OCI-LY7 (cell line): ENCODE measurements around the gene INKA2.

Source experiments
- EZH2phosphoT487 ChIP-seq: fragments of 200-600 bp; sonication (generic); IDR thresholded peaks from 2 replicates; pipeline ENCODE4 v1.6.1; 2018; ENCODE audit warnings: low read depth, borderline replicate concordance, mild to moderate bottlenecking, mixed run types, antibody characterized with exemption, low read length, moderate library complexity, mixed read lengths
- TF ChIP-seq, protein P1 (sequence below): fragments of 200-600 bp; sonication (generic); conservative IDR thresholded peaks from 2 replicates; pipeline ENCODE4 v1.5.1; 2014; ENCODE audit warnings: mild to moderate bottlenecking, antibody characterized with exemption, low read length, moderate library complexity, mixed read lengths

DNA sequence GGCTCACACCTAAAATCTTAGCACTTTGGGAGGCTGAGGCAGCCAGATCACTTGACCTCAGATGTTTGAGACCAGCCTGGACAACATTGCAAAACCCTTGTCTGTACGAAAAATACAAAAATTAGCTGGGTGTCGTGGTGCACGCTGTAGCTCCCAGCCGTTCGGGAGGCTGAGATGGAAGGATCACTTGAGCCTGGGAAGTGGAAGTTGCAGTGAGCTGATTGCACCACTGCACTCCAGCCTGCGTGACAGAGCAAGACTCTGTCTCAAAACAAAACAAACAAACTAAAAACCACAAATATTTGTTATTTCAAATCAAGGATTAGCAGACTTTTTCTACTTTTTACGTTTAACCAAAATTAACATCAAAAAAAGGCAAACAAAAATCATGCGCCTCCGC is 31.3 kb downstream of the INKA2 start:
- TF ChIP-seq, protein P1, sequence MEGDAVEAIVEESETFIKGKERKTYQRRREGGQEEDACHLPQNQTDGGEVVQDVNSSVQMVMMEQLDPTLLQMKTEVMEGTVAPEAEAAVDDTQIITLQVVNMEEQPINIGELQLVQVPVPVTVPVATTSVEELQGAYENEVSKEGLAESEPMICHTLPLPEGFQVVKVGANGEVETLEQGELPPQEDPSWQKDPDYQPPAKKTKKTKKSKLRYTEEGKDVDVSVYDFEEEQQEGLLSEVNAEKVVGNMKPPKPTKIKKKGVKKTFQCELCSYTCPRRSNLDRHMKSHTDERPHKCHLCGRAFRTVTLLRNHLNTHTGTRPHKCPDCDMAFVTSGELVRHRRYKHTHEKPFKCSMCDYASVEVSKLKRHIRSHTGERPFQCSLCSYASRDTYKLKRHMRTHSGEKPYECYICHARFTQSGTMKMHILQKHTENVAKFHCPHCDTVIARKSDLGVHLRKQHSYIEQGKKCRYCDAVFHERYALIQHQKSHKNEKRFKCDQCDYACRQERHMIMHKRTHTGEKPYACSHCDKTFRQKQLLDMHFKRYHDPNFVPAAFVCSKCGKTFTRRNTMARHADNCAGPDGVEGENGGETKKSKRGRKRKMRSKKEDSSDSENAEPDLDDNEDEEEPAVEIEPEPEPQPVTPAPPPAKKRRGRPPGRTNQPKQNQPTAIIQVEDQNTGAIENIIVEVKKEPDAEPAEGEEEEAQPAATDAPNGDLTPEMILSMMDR = no peak
- no peak for TF ChIP-seq EZH2phosphoT487
